Measurements from ENCODE around the gene MYPOP. TPM values are rescaled to one million over a fixed set of nuclear protein-coding genes. Genes with fewer than 3 reads are reported as not detected.

The MYPOP gene
- 2.2 and 4.4 TPM in 2 replicates for total RNA-seq (2014; rRNA removed; shearing (Covaris generic))
- 3.3 and 4.7 TPM in 2 replicates for polyA plus RNA-seq (2015; cell fraction: cytosol; rRNA removed)
- 3.4 and 3.8 TPM in 2 replicates for polyA plus RNA-seq (2015; cell fraction: nucleus; rRNA removed)

GRCh38 chr19:45901912-45902650, at the start of gene MYPOP:
MYPOP (minus strand) TSS chr19:45902613; CDS start chr19:45901773, 840 bp downstream.
- no peak for DNase-seq (ENCODE audit: low read depth)

- DNase-seq (ENCODE audit: low read depth) = peak; percentile 65
These were observed 45.5 kb upstream of the MYPOP start for GRCh38 chr19:45947926-45948325.

GRCh38 chr19:45940515-45940805, 38.0 kb upstream of the MYPOP start:
- DNase-seq (ENCODE audit: low read depth) = no peak

- no peak for DNase-seq (ENCODE audit: low read depth)
These were observed 37.5 kb upstream of the MYPOP start for GRCh38 chr19:45939792-45940514.

GRCh38 chr19:45938733-45939319, 36.4 kb upstream of the MYPOP start:
- DNase-seq (ENCODE audit: low read depth) = no peak

GRCh38 chr19:45935267-45935666, 32.9 kb upstream of the MYPOP start:
- DNase-seq (ENCODE audit: low read depth) = no peak

- DNase-seq (ENCODE audit: low read depth) = no peak
These were observed 32.3 kb upstream of the MYPOP start for GRCh38 chr19:45934551-45935230.

- DNase-seq (ENCODE audit: low read depth) = no peak
These were observed 31.3 kb upstream of the MYPOP start for GRCh38 chr19:45933759-45934158.

- no peak for DNase-seq (ENCODE audit: low read depth)
These were observed 28.6 kb upstream of the MYPOP start for GRCh38 chr19:45931055-45931454.

GRCh38 chr19:45929247-45929646, 26.8 kb upstream of the MYPOP start:
- no peak for DNase-seq (ENCODE audit: low read depth)

- DNase-seq (ENCODE audit: low read depth) = peak; percentile 91
These were observed 25.3 kb upstream of the MYPOP start for GRCh38 chr19:45927565-45928261.

- DNase-seq (ENCODE audit: low read depth) = no peak
These were observed 22.6 kb upstream of the MYPOP start for GRCh38 chr19:45924891-45925447.

- no peak for DNase-seq (ENCODE audit: low read depth)
These were observed 19.9 kb upstream of the MYPOP start for GRCh38 chr19:45922281-45922680.

GRCh38 chr19:45920458-45920857, 18.0 kb upstream of the MYPOP start:
- DNase-seq (ENCODE audit: low read depth) = no peak

GRCh38 chr19:45919678-45920077, 17.3 kb upstream of the MYPOP start:
- DNase-seq (ENCODE audit: low read depth) = peak; percentile 44

- no peak for DNase-seq (ENCODE audit: low read depth)
These were observed 16.3 kb upstream of the MYPOP start for GRCh38 chr19:45918721-45919120.

GRCh38 chr19:45917421-45918091, 15.1 kb upstream of the MYPOP start:
- DNase-seq (ENCODE audit: low read depth) = no peak

- peak; percentile 28 for DNase-seq (ENCODE audit: low read depth)
These were observed 11.7 kb upstream of the MYPOP start, which contains the start of gene NANOS2 for GRCh38 chr19:45913874-45914830. NANOS2 (minus strand) TSS chr19:45914778; CDS start chr19:45914693, 85 bp downstream.

- DNase-seq (ENCODE audit: low read depth) = no peak
These were observed 8.9 kb upstream of the MYPOP start for GRCh38 chr19:45911291-45911690.
